Measurements from ENCODE around the gene REN.
A peak's percentile ranks its signal among the peaks of the same experiment; 100 is the strongest.

REN gene

GRCh38 chr1:204166219-204166618, at the start of gene REN:
TSS of gene REN (minus strand) at chr1:204166337. CDS start at chr1:204166293, 44 bp downstream.
- no peak for DNase-seq

- DNase-seq, result peak; percentile 79
Measured at GRCh38 chr1:204213668-204214662, 47.8 kb upstream of the REN start, which contains the start of gene GOLT1A. TSS of gene GOLT1A (minus strand) at chr1:204213988. CDS start at chr1:204213906, 82 bp downstream.

- DNase-seq, result no peak
Measured at GRCh38 chr1:204212715-204213114, 46.6 kb upstream of the REN start.

GRCh38 chr1:204211046-204211445, 44.9 kb upstream of the REN start:
- DNase-seq, result no peak

- DNase-seq, result peak; percentile 34
Measured at GRCh38 chr1:204207136-204207616, 41.0 kb upstream of the REN start.

- no peak for DNase-seq
Measured at GRCh38 chr1:204206121-204206520, 40.0 kb upstream of the REN start.

GRCh38 chr1:204205486-204205885, 39.3 kb upstream of the REN start:
- no peak for DNase-seq

GRCh38 chr1:204204944-204205343, 38.8 kb upstream of the REN start:
- no peak for DNase-seq

- no peak for DNase-seq
Measured at GRCh38 chr1:204203206-204203767, 37.1 kb upstream of the REN start.

GRCh38 chr1:204202481-204202880, 36.3 kb upstream of the REN start:
- no peak for DNase-seq

- DNase-seq, result no peak
Measured at GRCh38 chr1:204201348-204202040, 35.4 kb upstream of the REN start.

GRCh38 chr1:204199579-204199978, 33.4 kb upstream of the REN start:
- DNase-seq, result no peak

GRCh38 chr1:204198348-204199340, 32.5 kb upstream of the REN start:
- DNase-seq, result peak; percentile 87

GRCh38 chr1:204197068-204197467, 30.9 kb upstream of the REN start:
- DNase-seq, result no peak

GRCh38 chr1:204196068-204196795, 30.1 kb upstream of the REN start, which contains the start of gene KISS1:
TSS of gene KISS1 (minus strand) at chr1:204196491. CDS start at chr1:204192876, 3,615 bp downstream.
- DNase-seq, result no peak

- no peak for DNase-seq
Measured at GRCh38 chr1:204194771-204195170, 28.6 kb upstream of the REN start.

- no peak for DNase-seq
Measured at GRCh38 chr1:204194080-204194479, 27.9 kb upstream of the REN start.

GRCh38 chr1:204192589-204193352, 26.6 kb upstream of the REN start:
- peak; percentile 29 for DNase-seq

GRCh38 chr1:204192046-204192445, 25.9 kb upstream of the REN start:
- no peak for DNase-seq

- DNase-seq, result no peak
Measured at GRCh38 chr1:204191456-204191855, 25.3 kb upstream of the REN start.

All from fibroblast of skin of right biceps (primary cell).